ENCODE results near the gene STS.

The STS gene

GRCh38 chrX:7184816-7185215 is 37.3 kb downstream of the STS start:
- no peak for DNase-seq

GRCh38 chrX:7188672-7189071 is 41.2 kb downstream of the STS start:
- DNase-seq = no peak

GRCh38 chrX:7190157-7190556 is 42.6 kb downstream of the STS start:
- no peak for DNase-seq

- no peak for DNase-seq
Measured at GRCh38 chrX:7191681-7192110, 44.2 kb downstream of the STS start.

GRCh38 chrX:7192871-7193270 is 45.4 kb downstream of the STS start:
- DNase-seq = no peak

- DNase-seq = no peak
Measured at GRCh38 chrX:7194606-7195005, 47.1 kb downstream of the STS start.
